HG02885 (cell line): Measurements from ENCODE around the gene TIE1.
A peak's percentile ranks its signal among the peaks of the same experiment; 100 is the strongest.
"Not testable (repeated sequence)": the region's sequence is repeated elsewhere in the genome, so short reads cannot be mapped to it uniquely, and the experiment has no call there.

Source experiments
- ATAC-seq: cut with Tn5 transposase; IDR thresholded peaks from one replicate; pipeline ENCODE4 v1.9.1; 2021; ENCODE audit warnings: mild to moderate bottlenecking; ENCODE audit not compliant: unreplicated experiment, poor library complexity

The TIE1 gene

DNA sequence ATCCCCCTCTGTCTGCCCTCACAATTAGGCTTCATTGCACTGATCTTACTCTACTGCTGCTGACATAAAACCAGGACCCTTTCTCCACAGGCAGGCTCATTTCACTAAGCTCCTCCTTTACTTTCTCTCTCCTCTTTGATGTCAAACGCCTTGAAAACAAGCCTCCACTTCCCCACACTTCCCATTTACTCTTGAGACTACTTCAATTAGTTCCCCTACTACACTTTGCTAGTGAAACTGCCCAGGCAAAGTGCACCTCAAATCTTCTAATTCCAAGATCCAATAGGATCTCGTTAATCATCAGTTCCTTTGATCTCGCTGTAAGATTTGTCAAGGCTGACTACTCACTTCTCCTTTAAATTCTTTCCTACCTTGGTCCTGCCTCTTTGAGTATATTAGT is 52.1 kb downstream of the TIE1 start:
- ATAC-seq: no peak

DNA sequence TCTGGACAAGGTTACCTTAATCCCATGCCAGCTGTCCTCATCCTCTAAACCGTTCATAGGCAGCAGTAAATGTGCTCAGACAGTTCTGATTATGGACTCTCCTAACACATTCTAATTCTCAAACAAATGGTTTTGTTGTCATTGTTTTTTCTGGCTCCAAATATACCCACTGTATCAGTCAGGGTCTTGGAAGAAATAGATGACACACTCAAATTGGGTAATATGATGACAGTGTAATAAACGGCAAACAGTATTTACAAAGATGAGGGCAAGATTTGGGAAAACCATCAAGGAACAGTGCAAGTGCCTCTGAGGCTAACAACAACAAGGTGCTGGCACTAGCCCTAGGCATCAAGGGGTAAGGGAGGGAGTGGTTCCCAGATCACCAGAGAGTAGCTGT is 53.7 kb downstream of the TIE1 start:
- no peak for ATAC-seq

DNA sequence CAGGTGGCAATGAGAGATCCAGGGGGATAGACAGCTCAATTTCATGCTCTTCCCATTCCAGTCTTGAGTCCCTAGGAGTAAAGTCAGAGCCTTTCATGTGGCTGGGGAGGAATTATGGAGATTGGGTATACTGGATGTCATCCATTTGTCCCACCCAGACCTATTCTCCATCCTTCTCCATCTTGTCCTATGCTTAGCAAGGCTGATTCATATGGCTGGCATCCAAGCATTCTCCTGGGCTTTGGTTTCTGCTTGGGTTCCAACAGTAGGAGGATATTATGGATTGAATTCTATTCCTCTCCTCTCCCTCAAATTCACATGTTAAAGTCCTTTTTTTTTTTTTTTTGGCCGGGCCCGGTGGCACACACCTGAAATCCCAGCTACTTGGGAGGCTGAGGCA is 54.2 kb downstream of the TIE1 start:
- no peak for ATAC-seq

DNA sequence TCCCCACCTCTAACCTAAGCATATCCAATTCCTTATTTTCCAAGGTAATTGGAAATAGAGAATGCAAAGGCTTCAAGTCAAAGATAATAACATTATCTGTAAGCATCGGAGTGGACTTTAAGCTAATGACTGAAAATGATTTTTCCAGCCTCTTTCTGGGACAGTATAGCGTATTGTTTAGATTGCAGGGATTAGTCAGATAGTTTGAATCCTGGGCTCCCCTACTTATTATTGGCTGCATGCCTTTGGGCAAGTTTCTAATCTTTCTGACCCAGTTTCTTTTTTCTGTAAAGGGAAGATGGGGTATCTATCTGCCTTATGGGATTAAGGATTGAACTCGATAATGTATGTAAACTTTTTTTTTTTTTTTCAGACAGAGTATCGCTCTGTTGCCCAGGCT is 56.5 kb downstream of the TIE1 start:
- no peak for ATAC-seq

DNA sequence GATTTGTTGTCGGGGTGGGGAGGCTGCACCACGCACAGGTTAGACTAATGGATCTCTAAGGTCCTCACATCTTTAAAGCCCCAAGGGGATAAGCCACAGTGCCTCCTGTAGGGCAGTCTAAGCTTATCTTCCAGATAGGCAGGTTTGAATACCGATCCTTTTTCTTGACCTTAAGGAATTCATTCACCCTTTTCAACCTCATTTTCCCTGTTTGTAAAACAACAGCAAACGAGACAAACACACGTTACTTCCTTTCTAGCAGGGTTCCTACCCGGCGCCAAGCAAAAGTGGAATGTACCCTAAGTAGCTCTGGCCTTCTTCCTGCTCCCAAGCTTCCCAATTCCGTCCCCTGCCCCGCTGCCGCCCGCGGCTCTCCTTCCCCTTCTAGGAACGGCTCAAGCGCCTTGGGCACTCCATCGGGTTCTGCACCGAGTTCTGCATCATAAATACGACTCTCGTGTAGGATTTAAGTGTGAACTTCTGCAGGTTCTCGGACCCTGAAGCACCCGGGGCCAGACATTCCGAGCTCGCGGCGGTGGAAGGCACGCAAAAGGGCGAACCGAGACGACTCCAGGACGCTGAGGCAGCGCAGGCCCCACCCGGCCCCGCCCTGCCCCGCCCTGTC is 57.5 kb downstream of the TIE1 start:
- ATAC-seq: no peak

DNA sequence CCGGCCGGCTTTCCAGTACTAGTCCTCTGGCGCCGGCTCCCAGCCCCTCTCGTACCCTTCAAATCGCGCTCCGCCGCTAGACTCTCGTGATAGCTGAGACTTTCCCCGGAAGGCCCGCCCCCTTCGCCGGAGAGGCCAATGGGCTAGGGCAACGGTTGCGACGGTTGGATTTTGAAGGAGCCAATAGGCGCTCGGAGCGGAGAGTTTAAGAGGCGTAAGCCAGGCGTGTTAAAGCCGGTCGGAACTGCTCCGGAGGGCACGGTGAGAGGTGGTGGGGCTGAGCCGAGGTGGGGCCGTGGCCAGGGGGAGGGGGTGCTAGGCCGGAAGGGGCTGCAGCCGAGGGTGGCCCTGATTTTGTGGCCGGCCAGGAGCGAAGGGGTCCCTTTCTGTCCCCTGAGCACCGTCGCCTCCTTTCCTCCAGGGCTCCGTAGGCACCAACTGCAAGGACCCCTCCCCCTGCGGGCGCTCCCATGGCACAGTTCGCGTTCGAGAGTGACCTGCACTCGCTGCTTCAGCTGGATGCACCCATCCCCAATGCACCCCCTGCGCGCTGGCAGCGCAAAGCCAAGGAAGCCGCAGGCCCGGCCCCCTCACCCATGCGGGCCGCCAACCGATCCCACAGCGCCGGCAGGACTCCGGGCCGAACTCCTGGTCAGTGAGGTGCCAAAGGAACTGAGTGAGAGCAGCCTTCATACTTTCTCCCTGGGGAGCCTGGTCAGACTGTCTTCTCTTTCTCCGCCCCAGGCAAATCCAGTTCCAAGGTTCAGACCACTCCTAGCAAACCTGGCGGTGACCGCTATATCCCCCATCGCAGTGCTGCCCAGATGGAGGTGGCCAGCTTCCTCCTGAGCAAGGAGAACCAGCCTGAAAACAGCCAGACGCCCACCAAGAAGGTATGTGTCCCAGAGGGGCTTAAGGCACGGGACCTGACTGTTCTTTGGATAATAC is 58.2 kb downstream of the TIE1 start, which contains the start of gene CDC20:
TSS of gene CDC20 (plus strand) at position 236 of the 948 bp plus-strand sequence. CDS start at position 471, 235 bp downstream.
- peak; percentile 95 for ATAC-seq

DNA sequence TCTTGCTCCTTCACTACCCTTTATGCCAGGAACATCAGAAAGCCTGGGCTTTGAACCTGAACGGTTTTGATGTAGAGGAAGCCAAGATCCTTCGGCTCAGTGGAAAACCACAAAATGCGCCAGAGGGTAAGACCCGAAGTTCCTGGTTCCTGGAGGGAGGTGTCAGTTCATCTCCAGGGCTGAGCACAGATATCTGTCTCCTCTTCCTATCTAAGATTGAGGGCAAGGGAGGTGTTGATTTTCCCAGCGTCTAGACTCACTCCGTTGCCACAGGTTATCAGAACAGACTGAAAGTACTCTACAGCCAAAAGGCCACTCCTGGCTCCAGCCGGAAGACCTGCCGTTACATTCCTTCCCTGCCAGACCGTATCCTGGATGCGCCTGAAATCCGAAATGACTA is 58.9 kb downstream of the TIE1 start:
- no peak for ATAC-seq

DNA sequence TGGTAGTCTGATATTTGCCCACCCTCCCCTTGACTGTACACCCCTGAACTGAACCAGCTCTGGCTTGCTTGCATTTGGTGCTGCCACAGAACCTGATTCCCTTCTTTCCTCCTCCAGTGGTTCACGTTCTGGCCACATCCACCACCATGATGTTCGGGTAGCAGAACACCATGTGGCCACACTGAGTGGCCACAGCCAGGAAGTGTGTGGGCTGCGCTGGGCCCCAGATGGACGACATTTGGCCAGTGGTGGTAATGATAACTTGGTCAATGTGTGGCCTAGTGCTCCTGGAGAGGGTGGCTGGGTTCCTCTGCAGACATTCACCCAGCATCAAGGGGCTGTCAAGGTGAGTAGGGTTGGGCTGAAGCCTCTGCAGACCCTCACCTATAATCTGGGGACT is 59.8 kb downstream of the TIE1 start:
- no peak for ATAC-seq

DNA sequence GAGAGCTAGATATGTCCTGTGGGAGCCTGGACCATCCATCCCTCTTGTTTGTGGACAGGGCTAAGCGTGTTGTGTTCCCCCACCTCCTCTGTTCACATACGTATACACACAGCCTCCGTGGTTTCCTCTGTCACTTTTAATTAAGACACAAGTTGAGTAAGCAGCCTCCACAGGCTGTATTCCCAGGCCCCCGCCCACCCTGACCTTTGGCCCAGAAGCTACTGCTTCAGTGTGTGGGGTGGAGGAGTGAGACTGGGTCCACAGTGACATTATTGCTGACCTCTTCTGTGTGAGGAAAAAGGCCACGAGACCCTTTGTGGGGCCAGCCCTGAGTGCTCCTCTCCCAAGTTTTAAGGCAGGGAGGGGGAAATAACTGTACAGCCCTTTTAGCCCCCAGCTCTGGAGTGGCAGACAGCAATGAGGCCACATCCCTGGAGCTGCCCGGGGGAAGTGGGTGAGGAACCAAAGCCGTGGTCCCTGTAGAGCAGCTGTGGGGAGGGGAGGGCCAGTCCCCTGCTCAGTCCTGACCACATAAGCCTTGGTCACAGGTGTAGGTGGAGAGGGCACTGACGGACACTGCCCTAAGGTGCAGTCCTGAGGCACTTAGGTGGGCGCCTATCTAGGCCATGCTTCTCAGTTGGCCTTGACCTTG is 62.6 kb downstream of the TIE1 start:
- ATAC-seq: no peak

DNA sequence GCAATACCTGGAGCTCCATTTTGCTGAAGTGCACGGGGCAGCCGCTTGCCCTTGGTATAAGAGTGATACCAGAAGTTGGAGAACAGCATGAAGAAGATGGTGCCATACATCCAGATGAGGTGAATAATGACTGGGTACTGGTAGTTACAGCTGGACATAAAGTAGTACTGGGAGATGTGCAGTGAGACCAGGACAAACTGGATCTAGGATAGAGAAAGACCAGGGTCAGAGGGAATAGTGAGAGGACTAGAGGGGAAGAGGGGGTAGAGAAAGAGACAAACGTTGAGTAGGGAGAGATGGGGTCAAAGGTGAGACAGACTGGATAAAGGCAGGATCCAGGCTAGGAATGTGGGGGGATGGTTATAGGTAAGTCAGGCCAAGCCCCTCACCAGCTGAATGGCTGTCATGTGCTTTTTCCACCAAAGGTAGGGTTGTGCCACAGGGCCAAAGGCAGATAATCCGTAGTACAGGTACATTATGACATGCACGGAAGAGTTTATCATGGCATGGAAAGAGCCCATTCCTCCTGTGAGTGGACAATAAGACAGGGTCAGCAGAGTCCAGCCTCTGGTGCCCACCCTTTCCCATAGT is 63.2 kb downstream of the TIE1 start:
- ATAC-seq: no peak

DNA sequence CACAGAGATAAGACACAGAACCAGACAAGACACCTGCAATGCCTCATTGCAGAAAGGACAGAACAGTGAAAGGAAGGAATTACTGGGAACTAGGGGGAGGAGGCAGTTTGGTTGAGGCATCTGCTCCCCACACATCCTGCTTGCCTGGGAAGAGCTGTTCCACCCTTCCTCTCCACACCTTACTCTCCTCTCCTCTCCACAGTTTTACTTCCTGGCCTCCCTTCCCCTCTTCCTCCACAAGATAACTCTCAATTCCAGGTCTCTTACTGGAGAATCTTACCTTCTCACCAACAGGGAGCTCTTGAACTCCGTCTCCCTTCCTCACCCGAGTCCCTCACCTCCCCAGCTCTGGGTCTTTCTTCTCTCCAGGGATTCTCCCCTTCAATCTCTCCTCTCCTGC is 64.9 kb downstream of the TIE1 start:
- no peak for ATAC-seq

DNA sequence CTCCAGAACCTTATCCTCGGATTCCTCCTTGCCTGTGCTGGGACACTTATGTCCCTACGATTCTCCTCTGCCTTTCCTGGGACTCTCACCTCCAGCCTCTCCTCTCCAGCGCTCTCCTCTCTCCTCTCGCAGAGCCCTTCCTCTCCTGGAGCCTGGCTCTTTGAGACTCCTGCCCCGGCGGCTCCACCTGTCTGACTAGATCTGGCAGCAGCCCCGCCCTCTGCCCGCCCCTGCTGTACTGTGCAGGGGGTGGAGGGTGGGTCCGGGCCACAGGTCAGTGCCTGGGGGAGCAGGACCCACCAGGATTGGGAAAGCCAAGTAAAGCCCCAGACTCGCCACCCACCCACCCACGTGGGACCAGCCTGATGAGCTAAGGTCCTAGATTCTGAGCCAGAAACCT is 65.4 kb downstream of the TIE1 start:
- ATAC-seq: no peak

DNA sequence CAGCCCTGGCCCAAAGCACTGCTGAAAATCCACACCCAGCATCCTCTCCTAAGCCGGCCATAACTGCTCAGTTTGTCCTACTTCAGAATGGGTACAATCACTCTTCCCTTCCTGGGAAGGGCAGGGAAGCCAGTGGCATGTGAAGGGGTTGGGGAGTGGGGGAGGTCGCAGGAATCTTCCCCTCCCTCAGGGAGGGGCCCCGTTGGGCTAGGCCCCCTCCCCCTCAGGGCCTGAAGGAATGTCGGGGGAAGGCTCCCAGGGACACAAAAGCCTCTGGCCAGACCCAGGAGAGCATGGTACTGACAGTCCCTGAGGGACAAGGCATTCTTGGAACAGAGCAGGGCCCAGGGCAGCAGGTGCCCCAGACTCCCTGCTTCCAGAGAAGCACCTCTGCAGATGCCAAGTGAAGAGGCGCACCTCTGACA is 65.8 kb downstream of the TIE1 start:
- no peak for ATAC-seq

DNA sequence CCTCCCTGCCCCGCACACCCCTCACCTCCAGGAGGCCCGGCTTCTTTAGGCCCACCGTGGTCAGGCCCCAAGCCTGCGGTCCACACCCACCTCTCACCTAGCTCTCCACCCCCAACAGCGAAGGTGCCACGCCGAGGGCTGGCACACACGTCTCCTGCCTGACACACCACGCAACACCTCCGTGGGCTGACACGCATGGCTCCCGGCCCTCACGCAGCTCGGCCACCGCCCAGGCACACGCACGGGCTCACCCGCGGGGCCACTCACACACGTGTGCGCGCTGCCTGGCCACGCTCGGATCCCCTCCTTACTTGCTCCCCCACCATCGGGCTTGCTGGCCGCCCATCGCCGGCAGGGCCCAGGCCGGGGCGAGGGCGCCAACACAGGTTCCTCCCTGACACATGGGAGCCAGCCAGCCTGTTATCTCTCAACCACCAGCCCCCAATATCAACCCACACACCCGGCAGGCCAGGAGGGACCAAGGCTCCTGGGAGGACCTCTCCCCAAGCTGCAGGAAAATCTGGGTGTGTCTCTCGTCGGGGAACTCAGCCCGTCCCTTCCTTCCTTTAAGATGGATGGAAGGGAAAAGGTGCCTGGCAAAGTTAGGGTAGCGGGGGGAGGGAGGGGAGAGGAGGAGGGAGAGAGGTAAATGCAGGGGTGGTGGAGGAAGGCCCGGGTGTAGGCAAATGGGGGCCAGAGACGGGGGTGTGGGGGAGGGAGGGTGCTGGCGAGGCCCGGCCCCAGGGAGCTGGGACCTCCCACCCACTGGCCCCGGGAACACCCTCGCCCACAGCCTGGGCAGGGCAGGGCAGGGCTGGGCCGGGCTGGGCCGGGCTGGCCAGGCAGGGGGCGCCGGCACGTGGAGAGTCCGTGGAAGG is 66.5 kb downstream of the TIE1 start:
- peak; percentile 47 for ATAC-seq

DNA sequence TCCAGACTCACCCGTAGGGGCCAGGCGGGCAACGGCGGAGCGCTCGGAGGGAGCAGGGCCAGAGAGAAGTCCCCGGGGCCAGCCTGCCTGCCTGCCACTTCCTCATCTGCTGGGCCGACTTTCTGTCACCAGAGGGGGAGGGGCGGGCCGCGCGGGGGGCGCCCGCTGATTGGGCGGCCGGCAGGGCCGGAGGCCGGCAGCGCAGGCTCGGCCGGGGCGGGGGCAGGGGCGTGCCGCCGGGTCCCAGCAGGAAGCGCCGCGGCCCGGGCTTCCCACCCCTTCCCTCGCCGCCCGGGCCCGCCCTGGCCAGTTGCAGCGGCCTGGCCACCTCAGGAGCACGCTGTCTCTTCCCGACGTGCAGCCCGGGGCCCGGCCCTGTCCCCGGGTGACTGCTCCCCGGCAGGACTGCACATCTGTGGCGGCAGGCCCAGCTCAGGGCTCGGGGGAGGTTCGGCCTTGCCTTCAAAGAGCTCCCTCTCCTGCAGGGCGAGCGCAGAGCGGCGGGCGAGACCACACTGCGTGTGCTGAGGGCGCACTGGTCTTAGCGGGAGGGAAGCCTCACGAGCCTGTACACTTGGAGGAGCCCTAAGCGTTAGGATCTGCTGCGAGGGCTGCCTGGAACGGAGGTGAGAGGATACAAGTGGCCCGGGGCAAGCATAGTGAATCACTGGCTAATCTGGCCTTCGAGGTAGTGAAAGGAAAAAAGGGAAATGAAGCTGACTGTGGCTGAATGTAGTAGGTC is 67.3 kb downstream of the TIE1 start, which contains the start of gene ELOVL1:
TSS of gene ELOVL1 (minus strand) at position 108 of the 742 bp plus-strand sequence. CDS start 2,402 bp downstream, outside the sequence.
- peak; percentile 80 for ATAC-seq

DNA sequence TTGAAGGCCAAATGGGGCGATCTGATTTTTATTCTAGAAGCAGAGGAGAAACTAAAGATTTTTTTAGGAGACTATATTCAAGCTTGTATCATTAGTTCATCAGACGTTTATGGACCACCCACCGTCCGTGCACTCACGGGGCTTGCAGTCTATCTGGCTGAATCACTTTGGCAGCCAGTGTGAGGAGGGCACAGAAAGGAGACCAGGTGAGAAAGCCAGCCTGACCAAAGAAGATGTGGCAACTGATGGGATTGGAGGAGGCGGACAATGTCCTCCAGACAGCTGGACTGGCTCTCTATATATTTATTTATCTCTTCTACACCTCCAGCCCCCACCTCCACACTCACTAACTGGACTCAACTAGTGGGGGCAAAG is 67.9 kb downstream of the TIE1 start:
- ATAC-seq: no peak

DNA sequence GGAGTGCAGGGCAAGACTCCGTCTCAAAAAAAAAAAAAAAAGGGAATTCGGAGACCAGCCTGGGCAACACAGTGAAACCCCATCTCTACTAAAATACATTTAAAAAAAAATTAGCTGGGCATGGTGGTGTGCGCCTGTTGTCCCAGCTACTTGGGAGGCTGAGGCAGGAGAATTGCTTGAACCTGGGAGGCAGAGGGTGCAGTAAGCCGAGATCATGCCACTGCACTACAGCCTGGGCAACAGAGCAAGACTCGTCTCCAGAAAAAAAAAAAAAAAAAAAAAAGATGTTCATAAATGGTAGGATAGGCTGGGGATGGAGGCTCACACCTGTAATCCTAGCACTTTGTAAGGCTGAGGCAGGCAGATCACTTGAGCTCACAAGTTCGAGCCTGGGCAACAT is 69.0 kb downstream of the TIE1 start:
- ATAC-seq: not testable (repeated sequence)

DNA sequence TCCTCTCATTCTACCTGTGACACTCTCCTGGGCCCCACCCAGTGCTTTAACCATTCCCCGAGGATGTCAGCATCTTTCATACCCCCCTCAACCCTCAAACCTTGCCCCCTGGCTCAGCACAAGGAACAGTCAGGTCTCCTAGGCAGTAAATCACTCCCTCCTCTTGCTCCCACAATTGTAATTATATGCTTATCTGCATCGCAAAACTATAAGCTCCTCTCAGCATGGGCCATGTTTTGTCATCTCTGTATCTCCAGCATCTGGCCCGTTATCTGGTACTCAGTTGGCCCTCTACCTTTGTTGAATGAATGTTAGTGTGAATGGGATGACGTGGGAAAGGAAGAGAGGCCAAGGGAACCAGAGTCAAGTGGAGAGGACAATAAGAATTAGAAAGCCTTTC is 69.8 kb downstream of the TIE1 start:
- ATAC-seq: no peak

DNA sequence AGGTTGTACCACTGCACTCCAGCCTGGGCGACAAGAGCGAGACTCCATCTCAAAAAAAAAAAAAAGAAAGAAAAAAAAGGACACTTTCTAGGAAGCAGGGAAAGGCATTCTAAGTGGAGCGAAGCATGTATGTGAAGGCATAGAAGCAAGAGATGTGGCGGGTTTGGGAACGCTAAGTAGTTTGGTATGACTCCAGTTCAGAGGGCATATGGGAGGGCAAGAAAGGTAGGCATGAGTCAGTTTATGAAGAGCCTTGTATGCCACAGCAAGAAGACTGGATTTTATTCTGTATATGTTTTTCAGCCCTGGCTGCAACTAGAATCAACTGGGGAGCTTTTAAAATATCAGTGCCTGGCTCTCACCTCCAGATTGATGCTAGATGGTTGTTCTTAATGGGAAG is 71.4 kb downstream of the TIE1 start:
- no peak for ATAC-seq
